ENCODE measurements around the gene GARIN5B. TPM values are rescaled to one million over a fixed set of nuclear protein-coding genes. Genes with fewer than 3 reads are reported as not detected.
A peak's percentile ranks its signal among the peaks of the same experiment; 100 is the strongest.

Gene GARIN5B
- total RNA-seq, 1 donor from 2014 or later: not detected

- Mint-ChIP-seq H3K4me3 (ENCODE audit: unreplicated experiment) (peak overlapping the region; percentile 78), H3K36me3 (ENCODE audit: low read depth) (no peaks in the 10 kb centered on the region), H3K9me3 (ENCODE audit: low read depth) (no peaks in the 10 kb centered on the region), H3K4me1 (ENCODE audit: low read depth) (peaks cover 39% of the 10 kb centered on the region), H3K27me3 (ENCODE audit: low read depth) (no peaks in the 10 kb centered on the region), H3K27ac (ENCODE audit: unreplicated experiment) (no peak overlapping the region)
- no peak for DNase-seq (ENCODE audit: low spot score)
- TF ChIP-seq CTCF (IDR thresholded peaks at IDR 0.05): no peak
These were observed 21.9 kb downstream of the GARIN5B start for GRCh38 chr19:55341171-55341588.

- no peaks in the 10 kb centered on the region for H3K27me3 Mint-ChIP-seq (ENCODE audit: low read depth)
- H3K36me3 Mint-ChIP-seq (ENCODE audit: low read depth): no peaks in the 10 kb centered on the region
- no peak for DNase-seq (ENCODE audit: low spot score)
- H3K9me3 Mint-ChIP-seq (ENCODE audit: low read depth): no peaks in the 10 kb centered on the region
- H3K4me1 Mint-ChIP-seq (ENCODE audit: low read depth): peaks cover 39% of the 10 kb centered on the region
- peak overlapping the region; percentile 78 for H3K4me3 Mint-ChIP-seq (ENCODE audit: unreplicated experiment)
- H3K27ac Mint-ChIP-seq (ENCODE audit: unreplicated experiment): no peak overlapping the region
- peak; percentile 30 for TF ChIP-seq CTCF (IDR thresholded peaks at IDR 0.05)
These were observed 22.3 kb downstream of the GARIN5B start for GRCh38 chr19:55340784-55341147.

- Mint-ChIP-seq H3K36me3 (ENCODE audit: low read depth) (no peaks in the 10 kb centered on the region), H3K27ac (ENCODE audit: unreplicated experiment) (peak overlapping the region; percentile 87), H3K27me3 (ENCODE audit: low read depth) (no peaks in the 10 kb centered on the region), H3K4me1 (ENCODE audit: low read depth) (peaks cover 33% of the 10 kb centered on the region), H3K9me3 (ENCODE audit: low read depth) (no peaks in the 10 kb centered on the region), H3K4me3 (ENCODE audit: unreplicated experiment) (peak overlapping the region; percentile 78)
- no peak for TF ChIP-seq CTCF (IDR thresholded peaks at IDR 0.05)
- no peak for DNase-seq (ENCODE audit: low spot score)
These were observed 22.9 kb downstream of the GARIN5B start for GRCh38 chr19:55339889-55340783.

- peaks cover 26% of the 10 kb centered on the region for H3K4me1 Mint-ChIP-seq (ENCODE audit: low read depth)
These were observed 23.8 kb downstream of the GARIN5B start, which contains the start of gene KMT5C for GRCh38 chr19:55339105-55339888. Gene KMT5C, plus strand, starts transcription at chr19:55339876. Its CDS starts 2,061 bp downstream, at chr19:55341937.

More at GRCh38 chr19:55339105-55339888, 23.8 kb downstream of the GARIN5B start, which contains the start of gene KMT5C:
- TF ChIP-seq CTCF (IDR thresholded peaks at IDR 0.05): peak; percentile 57
- DNase-seq (ENCODE audit: low spot score): peak; percentile 100
- Mint-ChIP-seq H3K9me3 (ENCODE audit: low read depth) (no peaks in the 10 kb centered on the region), H3K36me3 (ENCODE audit: low read depth) (no peaks in the 10 kb centered on the region), H3K27ac (ENCODE audit: unreplicated experiment) (peak within 1 kb of the TSS; percentile 99), H3K27me3 (ENCODE audit: low read depth) (no peaks in the 10 kb centered on the region), H3K4me3 (ENCODE audit: unreplicated experiment) (peak within 1 kb of the TSS; percentile 78)

All from chondrocyte (in vitro differentiated cells).